Upper lobe of left lung (tissue), 6 donors: ENCODE data around the gene LPAR6. TPM values are rescaled to one million over a fixed set of nuclear protein-coding genes. Genes with fewer than 3 reads are reported as not detected.

Source experiments
- ATAC-seq, 2 donors: fragments of 200-7000 bp; cut with Tn5 transposase; one replicate each; pipeline ENCODE4 v1.9.1; 2022; ENCODE audit warnings: mild to moderate bottlenecking in 2 of 2, moderate library complexity in 2 of 2; ENCODE audit not compliant: low FRiP score in 2 of 2
- DNase-seq, 2 donors: peaks; one replicate each; pipeline ENCODE4 v3.0.0-alpha.2; 2019 to 2020
- H3K27ac ChIP-seq, 4 donors: fragments of 200-600 bp; sonication (generic); one replicate each; pipeline ENCODE4 v1.5.1; 2016 to 2019
- H3K27me3 ChIP-seq, 4 donors: fragments of 200-600 bp; sonication (generic); one replicate each; pipeline ENCODE4 v1.5.1; 2017 to 2019
- H3K36me3 ChIP-seq, 4 donors: fragments of 200-600 bp; sonication (generic); one replicate each; pipeline ENCODE4 v1.5.1; 2016 to 2019
- H3K4me1 ChIP-seq, 4 donors: fragments of 200-600 bp; sonication (generic); one replicate each; pipeline ENCODE4 v1.5.1; 2018 to 2019
- H3K4me3 ChIP-seq, 4 donors: fragments of 200-600 bp; sonication (generic); one replicate each; pipeline ENCODE4 v1.5.1; 2017 to 2019; ENCODE audit warnings: mild to moderate bottlenecking in 2 of 4, moderate library complexity in 1 of 4
- H3K9me3 ChIP-seq, 4 donors: fragments of 200-600 bp; sonication (generic); one replicate each; pipeline ENCODE4 v1.5.1; 2018 to 2019
- EP300 ChIP-seq, 4 donors: sonication (generic); formaldehyde crosslinking; IDR thresholded peaks; one replicate each; pipeline ENCODE4 v1.5.1; 2017; ENCODE audit warnings: antibody characterized with exemption in 4 of 4, control low read depth in 2 of 4
- POLR2A ChIP-seq, 4 donors: fragments of 450-650 bp; IDR thresholded peaks; one replicate each; pipeline ENCODE4 v1.5.1; 2016 to 2017; ENCODE audit warnings: antibody characterized with exemption in 4 of 4, mild to moderate bottlenecking in 2 of 4
- POLR2AphosphoS5 ChIP-seq, 2 donors: sonication (generic); formaldehyde crosslinking; IDR thresholded peaks; one replicate each; pipeline ENCODE4 v1.5.1; 2017; ENCODE audit warnings: antibody characterized with exemption in 2 of 2
- WGBS, 2 donors: methylation state at CpG; one replicate each; pipeline ENCODE4 v1.1.5; 2017 to 2018; 5-methylcytosine and 5-hydroxymethylcytosine counted together
- total RNA-seq, 6 donors: library from RNA; depleted of rRNA in 4 of 6; stranded (reverse); fragments of >200 nt in 4 of 6; gene quantifications; one replicate each; pipeline versions ENCODE4 v1.1.0 to v1.2.1, GENCODE V29; 2016 to 2021
- TF ChIP-seq, protein P1 (sequence below), 6 experiments: fragments of 450-650 bp in 4 of 6; fragments of 200-600 bp in 2 of 6; sonication (generic) in 2 of 6; IDR thresholded peaks; one replicate each; pipeline ENCODE4 v1.5.1; 2016 to 2019; ENCODE audit warnings: antibody characterized with exemption in 6 of 6
- donor health status: DM: no; HTN: no; CAD: no; lungs with moderate emphysema.
- donor health status: DM: no; HTN: yes; CAD: no; lungs with severe emphysema.

Gene LPAR6
- total RNA-seq, 6 donors from 2014 or later = 13.8 to 46.1 (median 19.0) TPM

DNA sequence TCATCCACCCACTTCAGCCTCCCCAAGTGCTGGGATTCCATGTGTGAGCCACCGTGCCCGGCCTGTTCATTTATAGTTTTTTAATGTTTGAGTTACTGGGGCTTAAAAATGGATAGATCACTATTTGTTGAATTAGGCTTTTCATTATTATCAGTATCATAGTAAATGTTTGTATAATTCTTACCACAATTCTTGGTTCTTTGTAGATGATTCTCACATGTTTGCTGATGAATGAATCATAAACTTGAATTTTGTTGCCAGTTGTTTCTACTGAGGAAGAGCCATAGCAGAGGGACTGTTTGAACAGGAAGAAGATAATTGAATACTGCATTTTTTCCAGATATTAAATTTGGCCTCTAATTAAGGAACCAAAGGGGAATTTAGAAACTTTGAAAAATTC lies 2.6 kb upstream of the LPAR6 start:
- DNase-seq (no peak), ATAC-seq (no peak)
- H3K36me3 ChIP-seq = peaks cover 0 to 6% (median 3%) of the 10 kb centered on the region in 4 donors
- peaks cover 3 to 15% (median 6%) of the 10 kb centered on the region in 4 donors for H3K4me1 ChIP-seq
- H3K27me3 ChIP-seq = no peaks in the 10 kb centered on the region
- WGBS, 2 donors = 93 to 95% methylated on average over 2 of the region's 2 CpGs
- TF ChIP-seq POLR2AphosphoS5 (IDR thresholded peaks at IDR 0.05) = no peak
- H3K4me3 ChIP-seq = no peak overlapping the region
- no peaks in the 10 kb centered on the region for H3K9me3 ChIP-seq
- no peak overlapping the region for H3K27ac ChIP-seq

DNA sequence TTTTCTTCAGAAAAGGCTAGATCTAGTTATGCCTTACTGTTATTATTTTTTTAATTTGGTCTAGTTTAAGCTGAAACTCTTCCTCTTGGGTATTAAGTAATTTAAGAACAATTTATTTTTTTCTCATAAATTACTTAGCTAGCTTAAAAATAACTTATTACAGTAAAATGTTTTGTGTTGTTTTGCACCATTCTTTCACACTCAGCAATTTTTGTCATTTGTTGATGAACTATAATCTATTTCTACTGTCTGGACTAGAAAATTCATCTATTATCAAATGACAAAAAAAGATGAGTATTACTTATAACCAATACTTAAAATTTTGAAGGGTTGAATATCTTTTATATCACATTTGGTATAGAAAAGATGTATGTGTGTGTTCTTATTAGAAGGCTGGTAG lies 1.6 kb upstream of the LPAR6 start:
- no peaks in the 10 kb centered on the region for H3K27me3 ChIP-seq
- H3K4me3 ChIP-seq = no peak overlapping the region
- peaks cover 0 to 6% (median 3%) of the 10 kb centered on the region in 4 donors for H3K36me3 ChIP-seq
- ATAC-seq (no peak), DNase-seq (no peak)
- peaks cover 5 to 15% (median 8%) of the 10 kb centered on the region in 4 donors for H3K4me1 ChIP-seq
- no peaks in the 10 kb centered on the region for H3K9me3 ChIP-seq
- TF ChIP-seq EP300 (IDR thresholded peaks at IDR 0.05) (no peak), POLR2AphosphoS5 (IDR thresholded peaks at IDR 0.05) (no peak), POLR2A (IDR thresholded peaks at IDR 0.05) (no peak)
- TF ChIP-seq, protein P1, sequence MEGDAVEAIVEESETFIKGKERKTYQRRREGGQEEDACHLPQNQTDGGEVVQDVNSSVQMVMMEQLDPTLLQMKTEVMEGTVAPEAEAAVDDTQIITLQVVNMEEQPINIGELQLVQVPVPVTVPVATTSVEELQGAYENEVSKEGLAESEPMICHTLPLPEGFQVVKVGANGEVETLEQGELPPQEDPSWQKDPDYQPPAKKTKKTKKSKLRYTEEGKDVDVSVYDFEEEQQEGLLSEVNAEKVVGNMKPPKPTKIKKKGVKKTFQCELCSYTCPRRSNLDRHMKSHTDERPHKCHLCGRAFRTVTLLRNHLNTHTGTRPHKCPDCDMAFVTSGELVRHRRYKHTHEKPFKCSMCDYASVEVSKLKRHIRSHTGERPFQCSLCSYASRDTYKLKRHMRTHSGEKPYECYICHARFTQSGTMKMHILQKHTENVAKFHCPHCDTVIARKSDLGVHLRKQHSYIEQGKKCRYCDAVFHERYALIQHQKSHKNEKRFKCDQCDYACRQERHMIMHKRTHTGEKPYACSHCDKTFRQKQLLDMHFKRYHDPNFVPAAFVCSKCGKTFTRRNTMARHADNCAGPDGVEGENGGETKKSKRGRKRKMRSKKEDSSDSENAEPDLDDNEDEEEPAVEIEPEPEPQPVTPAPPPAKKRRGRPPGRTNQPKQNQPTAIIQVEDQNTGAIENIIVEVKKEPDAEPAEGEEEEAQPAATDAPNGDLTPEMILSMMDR (IDR thresholded peaks at IDR 0.05) = no peak
- H3K27ac ChIP-seq = no peak overlapping the region

- DNase-seq (no peak), ATAC-seq (peak in 1 of 2 donors; percentile 74)
- Histone ChIP-seq H3K4me3 (peak overlapping the region; percentile 18 to 58 (median 46)), H3K27ac (peak overlapping the region; percentile 55 to 86 (median 80)), H3K27me3 (no peaks in the 10 kb centered on the region), H3K9me3 (no peaks in the 10 kb centered on the region), H3K36me3 (peaks cover 0 to 6% (median 3%) of the 10 kb centered on the region in 4 donors), H3K4me1 (peaks cover 5 to 15% (median 9%) of the 10 kb centered on the region in 4 donors)
- 18 to 19% methylated on average over 13 of the region's 13 CpGs for WGBS, 2 donors
- TF ChIP-seq POLR2A (IDR thresholded peaks at IDR 0.05) (no peak), POLR2AphosphoS5 (IDR thresholded peaks at IDR 0.05) (no peak), EP300 (IDR thresholded peaks at IDR 0.05) (no peak)
- TF ChIP-seq, protein P1 (IDR thresholded peaks at IDR 0.05) = no peak
Measured at GRCh38 chr13:48411841-48412531, 927 bp downstream of the LPAR6 start.

- no peaks in the 10 kb centered on the region for H3K27me3 ChIP-seq
- TF ChIP-seq POLR2AphosphoS5 (IDR thresholded peaks at IDR 0.05) = no peak
- TF ChIP-seq, protein P1 (IDR thresholded peaks at IDR 0.05) = no peak
- no peak for TF ChIP-seq POLR2A (IDR thresholded peaks at IDR 0.05)
- TF ChIP-seq EP300 (IDR thresholded peaks at IDR 0.05) = no peak
- H3K9me3 ChIP-seq = no peaks in the 10 kb centered on the region
- no peak for DNase-seq
- no peak for ATAC-seq
- H3K4me1 ChIP-seq = peaks cover 5 to 15% (median 9%) of the 10 kb centered on the region in 4 donors
- WGBS, 2 donors = 8 to 15% methylated on average over 1 of the region's 1 CpG
- H3K36me3 ChIP-seq = peaks cover 0 to 4% (median 0%) of the 10 kb centered on the region in 4 donors
- peak overlapping the region; percentile 55 to 86 (median 80) for H3K27ac ChIP-seq
- peak overlapping the region; percentile 18 to 58 (median 46) for H3K4me3 ChIP-seq
Measured at GRCh38 chr13:48411147-48411794, 1.6 kb downstream of the LPAR6 start.

GRCh38 chr13:48410199-48410598 lies 2.7 kb downstream of the LPAR6 start:
- Histone ChIP-seq H3K27ac (peak overlapping the region in 2 of 4 donors; percentile 80 to 86), H3K9me3 (no peaks in the 10 kb centered on the region), H3K27me3 (no peaks in the 10 kb centered on the region), H3K36me3 (no peaks in the 10 kb centered on the region), H3K4me1 (peaks cover 5 to 21% (median 11%) of the 10 kb centered on the region in 4 donors), H3K4me3 (peak overlapping the region in 3 of 4 donors; percentile 37 to 58 (median 56))
- DNase-seq (no peak), ATAC-seq (no peak)
- TF ChIP-seq EP300 (IDR thresholded peaks at IDR 0.05) (no peak), POLR2AphosphoS5 (IDR thresholded peaks at IDR 0.05) (no peak)
- TF ChIP-seq, protein P1 (IDR thresholded peaks at IDR 0.05) = no peak
- WGBS, 2 donors = 54 to 59% methylated on average over 5 of the region's 5 CpGs
